Hepatocyte (in vitro differentiated cells): Measurements from ENCODE around the gene SCRT2. TPM values are rescaled to one million over a fixed set of nuclear protein-coding genes. Genes with fewer than 3 reads are reported as not detected.

Source experiments
- DNase-seq: peaks from one replicate; pipeline ENCODE4 v3.0.0-alpha.2; 2016; ENCODE audit warnings: low spot score
- H2AFZ ChIP-seq: fragments of 200-600 bp; sonication (generic); 2 replicates; pipeline ENCODE4 v1.6.0; 2016; ENCODE audit warnings: antibody characterized with exemption, mild to moderate bottlenecking
- H3K27ac ChIP-seq: fragments of 200-600 bp; sonication (generic); 2 replicates; pipeline ENCODE4 v1.5.1; 2016; ENCODE audit warnings: mild to moderate bottlenecking
- H3K27me3 ChIP-seq: fragments of 200-600 bp; sonication (generic); 2 replicates; pipeline ENCODE4 v1.6.1; 2016
- H3K36me3 ChIP-seq: fragments of 200-600 bp; sonication (generic); replicated peaks from 2 replicates; pipeline ENCODE4 v1.5.1; 2016; ENCODE audit warnings: low read depth; ENCODE audit not compliant: insufficient read depth
- H3K4me1 ChIP-seq: fragments of 200-600 bp; sonication (generic); 2 replicates; pipeline ENCODE4 v1.5.1; 2016; ENCODE audit warnings: mild to moderate bottlenecking, moderate library complexity; ENCODE audit not compliant: insufficient read depth
- H3K4me2 ChIP-seq: fragments of 200-600 bp; sonication (generic); 2 replicates; pipeline ENCODE4 v1.6.0; 2016
- H3K4me3 ChIP-seq: fragments of 200-600 bp; sonication (generic); 2 replicates; pipeline ENCODE4 v1.5.1; 2016; ENCODE audit warnings: mild to moderate bottlenecking
- H3K79me2 ChIP-seq: fragments of 200-600 bp; sonication (generic); 2 replicates; pipeline ENCODE4 v1.6.0; 2017; ENCODE audit warnings: mild to moderate bottlenecking
- H3K9me2 ChIP-seq: fragments of 200-600 bp; sonication (generic); replicated peaks from 2 replicates; pipeline ENCODE4 v1.6.0; 2017; ENCODE audit warnings: mild to moderate bottlenecking; ENCODE audit not compliant: insufficient read depth
- H3K9me3 ChIP-seq: fragments of 200-600 bp; sonication (generic); 2 replicates; pipeline ENCODE4 v1.5.1; 2016; ENCODE audit warnings: low read depth, mild to moderate bottlenecking
- H4K20me1 ChIP-seq: fragments of 200-600 bp; sonication (generic); 2 replicates; pipeline ENCODE4 v1.6.0; 2016; ENCODE audit warnings: mild to moderate bottlenecking; ENCODE audit not compliant: insufficient read depth, poor library complexity, severe bottlenecking
- CTCF ChIP-seq: fragments of 200-600 bp; sonication (generic); IDR thresholded peaks from 2 replicates; pipeline ENCODE4 v1.5.1; 2016; ENCODE audit warnings: antibody characterized with exemption, mild to moderate bottlenecking; ENCODE audit not compliant: poor library complexity
- EZH2 ChIP-seq: fragments of 200-600 bp; sonication (generic); IDR thresholded peaks from 2 replicates; pipeline ENCODE4 v1.6.1; 2016; ENCODE audit warnings: antibody characterized with exemption, mild to moderate bottlenecking, borderline replicate concordance
- EZH2phosphoT487 ChIP-seq: fragments of 200-600 bp; sonication (generic); IDR thresholded peaks from one replicate; pipeline ENCODE4 v1.6.1; 2018; ENCODE audit warnings: antibody characterized with exemption, mild to moderate bottlenecking, low read depth, moderate library complexity; ENCODE audit not compliant: unreplicated experiment, severe bottlenecking
- WGBS: methylation state at CpG from one replicate; pipeline ENCODE4 v1.1.6; 2016; ENCODE audit warnings: low lambda C conversion rate; ENCODE audit errors: missing lambda C conversion rate; 5-methylcytosine and 5-hydroxymethylcytosine counted together
- polyA plus RNA-seq: library from polyadenylated mRNA; unstranded; fragments of >200 nt; fragmentation: Nextera tagmentation; extraction: Ambion mirVana; gene quantifications from 2 replicates; pipeline ENCODE4 v1.2.1, GENCODE V29; 2016
- total RNA-seq: library from RNA; depleted of rRNA; stranded (reverse); fragments of >200 nt; gene quantifications from 2 replicates; pipeline ENCODE4 v1.2.3, GENCODE V29; 2014

The SCRT2 gene
- total and polyA plus RNA-seq, 2 experiments from 2014 or later = not detected

GRCh38 chr20:701401-702129 lies 26.0 kb upstream of the SCRT2 start:
- Histone ChIP-seq H3K4me1 (no peaks in the 10 kb centered on the region), H3K27me3 (peaks cover 7% of the 10 kb centered on the region), H3K79me2 (no peaks in the 10 kb centered on the region), H3K36me3 (no peaks in the 10 kb centered on the region), H2AFZ (no peak overlapping the region), H3K4me3 (no peak overlapping the region), H3K9me2 (no peaks in the 10 kb centered on the region), H3K9me3 (no peaks in the 10 kb centered on the region), H3K27ac (no peak overlapping the region), H4K20me1 (no peaks in the 10 kb centered on the region), H3K4me2 (no peak overlapping the region)
- TF ChIP-seq EZH2 (no peak), EZH2phosphoT487 (no peak), CTCF (no peak)
- 81% methylated on average over 6 of the region's 6 CpGs for WGBS
- DNase-seq = no peak

GRCh38 chr20:699811-700338 lies 24.3 kb upstream of the SCRT2 start:
- no peak for DNase-seq
- Histone ChIP-seq H3K9me2 (no peaks in the 10 kb centered on the region), H3K27me3 (no peaks in the 10 kb centered on the region), H3K4me3 (no peak overlapping the region), H2AFZ (no peak overlapping the region), H3K4me2 (no peak overlapping the region), H3K79me2 (no peaks in the 10 kb centered on the region), H3K36me3 (no peaks in the 10 kb centered on the region), H4K20me1 (no peaks in the 10 kb centered on the region), H3K9me3 (no peaks in the 10 kb centered on the region), H3K27ac (no peak overlapping the region), H3K4me1 (no peaks in the 10 kb centered on the region)
- 66% methylated on average over 10 of the region's 10 CpGs for WGBS
- TF ChIP-seq EZH2 (no peak), EZH2phosphoT487 (no peak)

- no peak for DNase-seq
- Histone ChIP-seq H3K79me2 (no peaks in the 10 kb centered on the region), H3K27ac (no peak overlapping the region), H3K27me3 (no peaks in the 10 kb centered on the region), H3K4me1 (no peaks in the 10 kb centered on the region), H3K4me2 (no peak overlapping the region), H2AFZ (no peak overlapping the region), H3K9me3 (no peaks in the 10 kb centered on the region), H3K36me3 (no peaks in the 10 kb centered on the region), H3K9me2 (no peaks in the 10 kb centered on the region), H4K20me1 (no peaks in the 10 kb centered on the region), H3K4me3 (no peak overlapping the region)
- 66% methylated on average over 6 of the region's 6 CpGs for WGBS
- TF ChIP-seq EZH2phosphoT487 = no peak
Observed at GRCh38 chr20:699342-699741, 23.7 kb upstream of the SCRT2 start.

- no peak for DNase-seq
- Histone ChIP-seq H4K20me1 (no peaks in the 10 kb centered on the region), H3K4me1 (no peaks in the 10 kb centered on the region), H3K9me3 (no peaks in the 10 kb centered on the region), H3K27ac (no peak overlapping the region), H3K36me3 (no peaks in the 10 kb centered on the region), H3K79me2 (no peaks in the 10 kb centered on the region), H2AFZ (no peak overlapping the region), H3K4me3 (no peak overlapping the region), H3K4me2 (no peak overlapping the region), H3K27me3 (no peaks in the 10 kb centered on the region), H3K9me2 (no peaks in the 10 kb centered on the region)
- TF ChIP-seq EZH2phosphoT487 (no peak), EZH2 (no peak), CTCF (no peak)
- WGBS = 84% methylated on average over 6 of the region's 6 CpGs
Observed at GRCh38 chr20:698276-698675, 22.7 kb upstream of the SCRT2 start.
